ENCODE results near the gene PARD3B. TPM values are rescaled to one million over a fixed set of nuclear protein-coding genes. Genes with fewer than 3 reads are reported as not detected.

The PARD3B gene
- total RNA-seq, 1 experiment from 2014 or later = 2.0 TPM

DNA sequence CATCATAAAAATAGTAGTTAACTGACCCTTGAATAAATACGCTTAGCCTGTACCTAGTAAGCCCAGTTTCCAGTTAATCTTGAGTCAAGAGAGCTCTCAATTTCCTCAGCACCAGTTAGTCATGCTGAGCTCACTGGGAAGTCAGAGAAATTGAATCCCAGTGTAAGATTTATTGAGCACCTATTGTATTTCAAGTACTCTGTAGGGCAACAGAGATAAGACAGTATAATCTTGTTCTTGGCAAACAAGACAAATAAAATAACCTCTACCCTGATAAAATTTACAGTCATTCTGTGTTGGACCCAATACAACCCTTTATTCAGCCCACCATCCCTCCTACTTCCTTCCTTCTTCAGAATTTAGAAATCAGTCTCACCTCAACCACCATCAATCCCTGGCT is 1065.2 kb downstream of the PARD3B start:
- H3K4me1 ChIP-seq (ENCODE audit: control insufficient read depth in 1 of 2, insufficient read depth in 2 of 2, low read length in 2 of 2) = no peaks in the 10 kb centered on the region
- no peak overlapping the region for H3K4me2 ChIP-seq (ENCODE audit: low read length)
- H3K4me3 ChIP-seq (replicated peaks in 1 of 2; ENCODE audit: low read depth in 1 of 2, low read length in 2 of 2) = no peak overlapping the region
- intact Hi-C loops (cut with micrococcal nuclease) = no loop called here
- H3K79me2 ChIP-seq (ENCODE audit: insufficient read depth, low read length) = no peaks in the 10 kb centered on the region
- H3K27me3 ChIP-seq (ENCODE audit: insufficient read depth, low read length) = peaks cover 41% of the 10 kb centered on the region
- ChIA-PET CTCF (interaction anchor here (1.0 kb wide), 1 partner anchor 65 kb away, joined by 3 read pairs; no protein-coding TSS in a partner anchor), POLR2A (no interaction called here), RAD21 (ENCODE audit: low non-redundant PET in 1 of 2, low total read pairs in 2 of 2, uncharacterized antibody in 2 of 2, unreplicated experiment in 2 of 2) (no interaction called here)
- H4K20me1 ChIP-seq (ENCODE audit: insufficient read depth) = no peaks in the 10 kb centered on the region
- H2AFZ ChIP-seq (ENCODE audit: low read depth, low read length, poor library complexity, severe bottlenecking) = no peak overlapping the region
- no peaks in the 10 kb centered on the region for H3K36me3 ChIP-seq (ENCODE audit: control insufficient read depth in 1 of 2, insufficient read depth in 2 of 2, low read length in 2 of 2)
- H3K9ac ChIP-seq (ENCODE audit: low read length) = no peak overlapping the region
- no peak overlapping the region for H3K27ac ChIP-seq (ENCODE audit: low read depth, low read length)
- no TSS peak for BruUV-seq (replicated peaks)
- TF ChIP-seq SIN3A (IDR thresholded peaks at IDR 0.05; ENCODE audit: low read depth) = no peak
- TF ChIP-seq SRF (IDR thresholded peaks at IDR 0.05; ENCODE audit: low read depth) = no peak
- no peak for TF ChIP-seq POLR2A (IDR thresholded peaks at IDR 0.05; ENCODE audit: borderline replicate concordance, extremely low read depth, insufficient read depth, insufficient read length)
- TF ChIP-seq RAD21 (IDR thresholded peaks at IDR 0.05; ENCODE audit: low read depth) = no peak
- TF ChIP-seq FOSL1 (IDR thresholded peaks at IDR 0.05; ENCODE audit: low read depth) = no peak
- no peak for TF ChIP-seq EZH2 (IDR thresholded peaks at IDR 0.05)
- TF ChIP-seq, protein P1, sequence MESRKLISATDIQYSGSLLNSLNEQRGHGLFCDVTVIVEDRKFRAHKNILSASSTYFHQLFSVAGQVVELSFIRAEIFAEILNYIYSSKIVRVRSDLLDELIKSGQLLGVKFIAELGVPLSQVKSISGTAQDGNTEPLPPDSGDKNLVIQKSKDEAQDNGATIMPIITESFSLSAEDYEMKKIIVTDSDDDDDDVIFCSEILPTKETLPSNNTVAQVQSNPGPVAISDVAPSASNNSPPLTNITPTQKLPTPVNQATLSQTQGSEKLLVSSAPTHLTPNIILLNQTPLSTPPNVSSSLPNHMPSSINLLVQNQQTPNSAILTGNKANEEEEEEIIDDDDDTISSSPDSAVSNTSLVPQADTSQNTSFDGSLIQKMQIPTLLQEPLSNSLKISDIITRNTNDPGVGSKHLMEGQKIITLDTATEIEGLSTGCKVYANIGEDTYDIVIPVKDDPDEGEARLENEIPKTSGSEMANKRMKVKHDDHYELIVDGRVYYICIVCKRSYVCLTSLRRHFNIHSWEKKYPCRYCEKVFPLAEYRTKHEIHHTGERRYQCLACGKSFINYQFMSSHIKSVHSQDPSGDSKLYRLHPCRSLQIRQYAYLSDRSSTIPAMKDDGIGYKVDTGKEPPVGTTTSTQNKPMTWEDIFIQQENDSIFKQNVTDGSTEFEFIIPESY (IDR thresholded peaks at IDR 0.05; ENCODE audit: extremely low read depth, insufficient replicate concordance, low read length) = no peak
- no peak for TF ChIP-seq CBX3 (IDR thresholded peaks at IDR 0.05; ENCODE audit: low read depth)
- TF ChIP-seq YY1 (IDR thresholded peaks at IDR 0.05; ENCODE audit: extremely low read depth, insufficient replicate concordance, low read depth, low read length) = no peak
- TF ChIP-seq, protein P2, sequence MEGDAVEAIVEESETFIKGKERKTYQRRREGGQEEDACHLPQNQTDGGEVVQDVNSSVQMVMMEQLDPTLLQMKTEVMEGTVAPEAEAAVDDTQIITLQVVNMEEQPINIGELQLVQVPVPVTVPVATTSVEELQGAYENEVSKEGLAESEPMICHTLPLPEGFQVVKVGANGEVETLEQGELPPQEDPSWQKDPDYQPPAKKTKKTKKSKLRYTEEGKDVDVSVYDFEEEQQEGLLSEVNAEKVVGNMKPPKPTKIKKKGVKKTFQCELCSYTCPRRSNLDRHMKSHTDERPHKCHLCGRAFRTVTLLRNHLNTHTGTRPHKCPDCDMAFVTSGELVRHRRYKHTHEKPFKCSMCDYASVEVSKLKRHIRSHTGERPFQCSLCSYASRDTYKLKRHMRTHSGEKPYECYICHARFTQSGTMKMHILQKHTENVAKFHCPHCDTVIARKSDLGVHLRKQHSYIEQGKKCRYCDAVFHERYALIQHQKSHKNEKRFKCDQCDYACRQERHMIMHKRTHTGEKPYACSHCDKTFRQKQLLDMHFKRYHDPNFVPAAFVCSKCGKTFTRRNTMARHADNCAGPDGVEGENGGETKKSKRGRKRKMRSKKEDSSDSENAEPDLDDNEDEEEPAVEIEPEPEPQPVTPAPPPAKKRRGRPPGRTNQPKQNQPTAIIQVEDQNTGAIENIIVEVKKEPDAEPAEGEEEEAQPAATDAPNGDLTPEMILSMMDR (IDR thresholded peaks at IDR 0.05 in 2 of 3, conservative IDR thresholded peaks at IDR 0.05 in 1 of 3; ENCODE audit: borderline replicate concordance in 1 of 3, insufficient read depth in 1 of 3, low read depth in 2 of 3, low read length in 2 of 3) = no peak
- TF ChIP-seq EGR1 (IDR thresholded peaks at IDR 0.05; ENCODE audit: low read depth) = no peak
- no peak for TF ChIP-seq POLR2AphosphoS5 (IDR thresholded peaks at IDR 0.05; ENCODE audit: low read depth, low read length)
- H3K9me2 ChIP-seq (ENCODE audit: insufficient read depth) = no peaks in the 10 kb centered on the region
- DNase-seq (ENCODE audit: low read depth, low spot score) = no peak
- no peak for ATAC-seq
- H3K9me3 ChIP-seq (ENCODE audit: control insufficient read depth in 1 of 2, insufficient read depth in 1 of 2, low read depth in 1 of 2, low read length in 2 of 2) = no peaks in the 10 kb centered on the region
